Colonic mucosa (tissue), 4 donors: ENCODE data around the gene SH3PXD2A. TPM values are rescaled to one million over a fixed set of nuclear protein-coding genes. Genes with fewer than 3 reads are reported as not detected.

ENCODE experiments used
- DNase-seq: peaks from one replicate; pipeline ENCODE4 v3.0.0-alpha.2; 2020
- H3K27ac ChIP-seq: fragments of 200-600 bp; one replicate; pipeline ENCODE4 v1.8.0; 2021
- H3K27me3 ChIP-seq: fragments of 200-600 bp; one replicate; pipeline ENCODE4 v1.8.0; 2021
- H3K36me3 ChIP-seq: fragments of 200-600 bp; one replicate; pipeline ENCODE4 v1.8.0; 2021
- H3K4me1 ChIP-seq: fragments of 200-600 bp; one replicate; pipeline ENCODE4 v1.8.0; 2021; ENCODE audit warnings: mild to moderate bottlenecking
- H3K4me3 ChIP-seq: fragments of 200-600 bp; one replicate; pipeline ENCODE4 v1.8.0; 2021
- H3K9ac ChIP-seq, 2 donors: one replicate each; pipeline ENCODE4 v1.7.0; 2013; ENCODE audit warnings: control low read depth in 2 of 2, low read depth in 2 of 2, low read length in 2 of 2
- H3K9me3 ChIP-seq: fragments of 200-600 bp; one replicate; pipeline ENCODE4 v1.8.0; 2021
- CTCF ChIP-seq: fragments of 200-600 bp; IDR thresholded peaks from one replicate; pipeline ENCODE4 v1.8.0; 2022; ENCODE audit warnings: antibody characterized with exemption, mild to moderate bottlenecking
- intact Hi-C: fragments of 100-400 bp; cut with DNase I; formaldehyde crosslinking; loops from one replicate; pipeline ENCODE4 v1.14.1; 2022
- total RNA-seq, 2 donors: library from RNA; stranded (reverse); fragmentation: NEBNext Ultra II Directional in 1 of 2; extraction: Animal tissue kit (Norgen Biotek cat#: 25700) in 1 of 2; gene quantifications; one replicate each; pipeline ENCODE4 v1.2.1, GENCODE V29; 2021
- donor health status: healthy.
- donor health status: DM: no; HTN: no; CAD: no.
- donor health status: DM: no; HTN: no; CAD: no.

Gene SH3PXD2A
- total RNA-seq, 2 donors from 2014 or later, result 37.5 to 40.8 TPM

GRCh38 chr10:103882285-103883007, 27.1 kb upstream of the SH3PXD2A start:
- no peak overlapping the region for H3K4me3 ChIP-seq
- no peak for DNase-seq
- intact Hi-C loops, result loop anchor here (5.0 to 10.0 kb wide), 2 partner anchors 170 to 322 kb away; no protein-coding TSS in a partner anchor
- TF ChIP-seq CTCF, result no peak
- H3K27ac ChIP-seq, result no peak overlapping the region
- no peaks in the 10 kb centered on the region for H3K27me3 ChIP-seq
- no peak overlapping the region for H3K9ac ChIP-seq
- no peaks in the 10 kb centered on the region for H3K36me3 ChIP-seq
- no peaks in the 10 kb centered on the region for H3K4me1 ChIP-seq
- H3K9me3 ChIP-seq, result no peaks in the 10 kb centered on the region

- Histone ChIP-seq H3K36me3 (no peaks in the 10 kb centered on the region), H3K27me3 (no peaks in the 10 kb centered on the region), H3K4me3 (no peak overlapping the region), H3K27ac (no peak overlapping the region), H3K4me1 (no peaks in the 10 kb centered on the region), H3K9me3 (no peaks in the 10 kb centered on the region), H3K9ac (no peak overlapping the region)
- no peak for DNase-seq
- TF ChIP-seq CTCF, result no peak
- intact Hi-C loops, result loop anchor here (5.0 to 10.0 kb wide), 2 partner anchors 169 to 323 kb away; no protein-coding TSS in a partner anchor
These were observed 26.3 kb upstream of the SH3PXD2A start for GRCh38 chr10:103881416-103882284.

GRCh38 chr10:103879831-103880230, 24.5 kb upstream of the SH3PXD2A start:
- no peak for TF ChIP-seq CTCF

GRCh38 chr10:103879409-103879808, 24.0 kb upstream of the SH3PXD2A start:
- no peaks in the 10 kb centered on the region for H3K36me3 ChIP-seq
- DNase-seq, result no peak
- no peak overlapping the region for H3K27ac ChIP-seq
- no peaks in the 10 kb centered on the region for H3K9me3 ChIP-seq
- no peak for TF ChIP-seq CTCF
- intact Hi-C loops, result no loop called here
- H3K27me3 ChIP-seq, result no peaks in the 10 kb centered on the region
- H3K9ac ChIP-seq, result no peak overlapping the region
- H3K4me3 ChIP-seq, result no peak overlapping the region
- H3K4me1 ChIP-seq, result no peaks in the 10 kb centered on the region

More at GRCh38 chr10:103879831-103880230, 24.5 kb upstream of the SH3PXD2A start:
- intact Hi-C loops, result loop anchor here (5.0 to 10.0 kb wide), 2 partner anchors 168 to 325 kb away; no protein-coding TSS in a partner anchor
- Histone ChIP-seq H3K9ac (no peak overlapping the region), H3K4me1 (no peaks in the 10 kb centered on the region), H3K4me3 (no peak overlapping the region), H3K27ac (no peak overlapping the region), H3K9me3 (no peaks in the 10 kb centered on the region), H3K27me3 (no peaks in the 10 kb centered on the region), H3K36me3 (no peaks in the 10 kb centered on the region)
- no peak for DNase-seq

GRCh38 chr10:103877861-103878260, 22.5 kb upstream of the SH3PXD2A start:
- intact Hi-C loops, result no loop called here
- Histone ChIP-seq H3K27me3 (no peaks in the 10 kb centered on the region), H3K36me3 (no peaks in the 10 kb centered on the region), H3K9ac (no peak overlapping the region), H3K4me3 (no peak overlapping the region), H3K4me1 (no peaks in the 10 kb centered on the region), H3K27ac (no peak overlapping the region), H3K9me3 (no peaks in the 10 kb centered on the region)
- TF ChIP-seq CTCF, result no peak
- DNase-seq, result no peak
